H9 (cell line): ENCODE results near the gene DYNLT2B. TPM values are rescaled to one million over a fixed set of nuclear protein-coding genes. Genes with fewer than 3 reads are reported as not detected.

Source experiments
- DNase-seq: peaks from one replicate; pipeline ENCODE4 v3.0.0-alpha.2; 2017
- H2AFZ ChIP-seq: one replicate; pipeline ENCODE4 v1.6.1; 2013; ENCODE audit warnings: mild to moderate bottlenecking, low read length, control low read depth, moderate library complexity
- H2AK5ac ChIP-seq: 2 replicates; pipeline ENCODE4 v1.6.1; 2013; ENCODE audit warnings: low read length, control low read depth, mixed read lengths; ENCODE audit not compliant: insufficient read length
- H2BK120ac ChIP-seq: one replicate; pipeline ENCODE4 v1.6.1; 2013; ENCODE audit warnings: low read depth, mild to moderate bottlenecking, low read length, control low read depth, inconsistent platforms; ENCODE audit not compliant: poor library complexity, severe bottlenecking
- H2BK12ac ChIP-seq: 2 replicates; pipeline ENCODE4 v1.6.1; 2013; ENCODE audit warnings: low read length, control low read depth, mixed read lengths, low read depth; ENCODE audit not compliant: insufficient read length
- H2BK15ac ChIP-seq: 2 replicates; pipeline ENCODE4 v1.6.1; 2013; ENCODE audit warnings: low read depth, low read length, control low read depth
- H2BK20ac ChIP-seq: one replicate; pipeline ENCODE4 v1.6.1; 2013; ENCODE audit warnings: low read depth, mild to moderate bottlenecking, low read length, control low read depth, inconsistent platforms; ENCODE audit not compliant: poor library complexity, severe bottlenecking
- H2BK5ac ChIP-seq: 2 replicates; pipeline ENCODE4 v1.6.1; 2013; ENCODE audit warnings: low read length, control low read depth, mixed read lengths; ENCODE audit not compliant: insufficient read length
- H3K14ac ChIP-seq: 2 replicates; pipeline ENCODE4 v1.6.1; 2013; ENCODE audit warnings: low read length, control low read depth; ENCODE audit not compliant: insufficient read depth
- H3K18ac ChIP-seq: 2 replicates; pipeline ENCODE4 v1.6.1; 2013; ENCODE audit warnings: low read depth, mild to moderate bottlenecking, mixed read lengths, low read length, control low read depth; ENCODE audit not compliant: insufficient read length
- H3K23ac ChIP-seq: 2 replicates; pipeline ENCODE4 v1.6.1; 2013; ENCODE audit warnings: low read length, control low read depth, mixed read lengths, low read depth; ENCODE audit not compliant: insufficient read length
- H3K23me2 ChIP-seq: 2 replicates; pipeline ENCODE4 v1.6.1; 2013; ENCODE audit warnings: low read depth, mild to moderate bottlenecking, mixed read lengths, low read length, control low read depth; ENCODE audit not compliant: insufficient read length, poor library complexity, severe bottlenecking
- H3K27ac ChIP-seq: 2 replicates; pipeline ENCODE4 v1.5.1; 2013; ENCODE audit warnings: low read length, control low read depth, mixed read lengths, low read depth; ENCODE audit not compliant: insufficient read length
- H3K27me3 ChIP-seq: 2 replicates; pipeline ENCODE4 v1.6.1; 2013; ENCODE audit warnings: low read length, control low read depth, inconsistent platforms; ENCODE audit not compliant: insufficient read depth
- H3K4ac ChIP-seq: 2 replicates; pipeline ENCODE4 v1.6.1; 2013; ENCODE audit warnings: low read depth, mild to moderate bottlenecking, control low read depth, inconsistent platforms, low read length, moderate library complexity
- H3K4me1 ChIP-seq: 2 replicates; pipeline ENCODE4 v1.6.1; 2013; ENCODE audit warnings: low read length, control low read depth, inconsistent platforms; ENCODE audit not compliant: insufficient read depth
- H3K4me2 ChIP-seq: 2 replicates; pipeline ENCODE4 v1.6.1; 2013; ENCODE audit warnings: low read length, control low read depth, mixed read lengths; ENCODE audit not compliant: insufficient read length, insufficient read depth
- H3K56ac ChIP-seq: 2 replicates; pipeline ENCODE4 v1.6.1; 2013; ENCODE audit warnings: low read depth, mild to moderate bottlenecking, mixed read lengths, low read length, control low read depth; ENCODE audit not compliant: insufficient read length
- H3K79me1 ChIP-seq: 2 replicates; pipeline ENCODE4 v1.6.1; 2013; ENCODE audit warnings: low read depth, mild to moderate bottlenecking, moderate library complexity, low read length, control low read depth, inconsistent platforms; ENCODE audit not compliant: insufficient read depth, poor library complexity, severe bottlenecking
- H3K79me2 ChIP-seq: 2 replicates; pipeline ENCODE4 v1.6.1; 2013; ENCODE audit warnings: low read length, control low read depth, inconsistent platforms; ENCODE audit not compliant: insufficient read depth
- H3K9ac ChIP-seq: 2 replicates; pipeline ENCODE4 v1.6.1; 2013; ENCODE audit warnings: low read length, control low read depth, mixed read lengths; ENCODE audit not compliant: insufficient read length; ENCODE audit errors: extremely low read depth
- H3K9me3 ChIP-seq: one replicate; pipeline ENCODE4 v1.6.1; 2013; ENCODE audit warnings: low read depth, low read length, inconsistent platforms; ENCODE audit not compliant: control insufficient read depth
- H3T11ph ChIP-seq: one replicate; pipeline ENCODE4 v1.6.1; 2013; ENCODE audit warnings: mild to moderate bottlenecking, low read length, control low read depth, inconsistent platforms
- H4K20me1 ChIP-seq: one replicate; pipeline ENCODE4 v1.6.1; 2013; ENCODE audit not compliant: control insufficient read depth, insufficient read length, insufficient read depth
- H4K5ac ChIP-seq: 2 replicates; pipeline ENCODE4 v1.6.1; 2013; ENCODE audit warnings: low read depth, mild to moderate bottlenecking, mixed read lengths, low read length, control low read depth; ENCODE audit not compliant: insufficient read length
- H4K8ac ChIP-seq: replicated peaks from 2 replicates; pipeline ENCODE4 v1.6.1; 2013; ENCODE audit warnings: low read length, control low read depth, mixed read lengths, low read depth; ENCODE audit not compliant: insufficient read length
- H4K91ac ChIP-seq: 2 replicates; pipeline ENCODE4 v1.6.1; 2013; ENCODE audit warnings: low read depth, mild to moderate bottlenecking, moderate library complexity, mixed read lengths, low read length, control low read depth; ENCODE audit not compliant: insufficient read length
- H3K27ac Mint-ChIP-seq, 3 experiments: 2 replicates in 2 of 3; 3 replicates in 1 of 3; pipeline ENCODE4 v1.8.0; 2020 to 2021; ENCODE audit warnings: mixed read lengths in 3 of 3, mild to moderate bottlenecking in 1 of 3, moderate library complexity in 1 of 3
- H3K27me3 Mint-ChIP-seq: 2 replicates; pipeline ENCODE4 v1.8.0; 2021; ENCODE audit warnings: low read depth, mild to moderate bottlenecking, moderate library complexity, mixed read lengths
- H3K36me3 Mint-ChIP-seq, 3 experiments: 2 replicates in 2 of 3; 3 replicates in 1 of 3; pipeline ENCODE4 v1.8.0; 2020 to 2021; ENCODE audit warnings: low read depth in 3 of 3, mixed read lengths in 3 of 3; ENCODE audit not compliant: insufficient read depth in 1 of 3
- H3K4me1 Mint-ChIP-seq, 2 experiments: 2 replicates each; pipeline ENCODE4 v1.8.0; 2020; ENCODE audit warnings: mixed read lengths in 2 of 2
- H3K4me3 Mint-ChIP-seq, 2 experiments: 2 replicates in 1 of 2; 3 replicates in 1 of 2; pipeline ENCODE4 v1.8.0; 2020 to 2021; ENCODE audit warnings: mild to moderate bottlenecking in 2 of 2, mixed read lengths in 2 of 2, moderate library complexity in 1 of 2
- H3K9me3 Mint-ChIP-seq, 2 experiments: 2 replicates in 1 of 2; 3 replicates in 1 of 2; pipeline ENCODE4 v1.8.0; 2020; ENCODE audit warnings: mild to moderate bottlenecking in 2 of 2, mixed read lengths in 2 of 2, moderate library complexity in 1 of 2
- WGBS: extraction: QIAGEN DNeasy Blood & Tissue Kit; methylation state at CpG from one replicate; pipeline ENCODE4 v1.1.7; 2013; ENCODE audit warnings: missing lambda C conversion rate, low lambda C conversion rate, mixed read lengths; ENCODE audit not compliant: insufficient read length; ENCODE audit errors: extremely low coverage; 5-methylcytosine and 5-hydroxymethylcytosine counted together
- total RNA-seq: library from RNA; stranded (reverse); gene quantifications from 2 replicates; pipeline ENCODE4 v1.2.1, GENCODE V29; 2021
- TF ChIP-seq, protein P1 (sequence below): fragments of 200-600 bp; sonication (generic); conservative IDR thresholded peaks from 3 replicates; pipeline ENCODE4 v1.8.0; 2021; ENCODE audit warnings: antibody characterized with exemption, mild to moderate bottlenecking

The DYNLT2B gene
- total RNA-seq, 1 experiment from 2014 or later, result 12.4 TPM

DNA sequence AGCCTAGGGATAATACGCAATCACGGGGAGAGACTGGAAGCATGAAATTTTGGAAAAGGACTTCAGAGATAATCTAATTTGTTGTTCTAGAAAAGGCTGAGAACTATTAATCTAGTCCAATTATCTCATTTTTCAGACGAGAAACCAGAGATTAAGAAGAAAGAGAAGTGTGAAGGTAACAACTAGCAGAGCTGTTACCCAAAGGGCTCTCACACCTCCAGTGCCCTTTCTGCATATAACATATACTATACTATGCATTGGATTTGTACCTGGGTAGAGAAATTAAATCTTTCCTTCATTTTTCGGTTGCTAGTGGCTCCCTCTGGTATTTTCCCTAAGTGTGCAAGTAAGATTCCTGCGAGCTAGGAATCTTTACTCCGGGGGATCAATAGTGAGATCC is 33.5 kb upstream of the DYNLT2B start:
- TF ChIP-seq, protein P1, sequence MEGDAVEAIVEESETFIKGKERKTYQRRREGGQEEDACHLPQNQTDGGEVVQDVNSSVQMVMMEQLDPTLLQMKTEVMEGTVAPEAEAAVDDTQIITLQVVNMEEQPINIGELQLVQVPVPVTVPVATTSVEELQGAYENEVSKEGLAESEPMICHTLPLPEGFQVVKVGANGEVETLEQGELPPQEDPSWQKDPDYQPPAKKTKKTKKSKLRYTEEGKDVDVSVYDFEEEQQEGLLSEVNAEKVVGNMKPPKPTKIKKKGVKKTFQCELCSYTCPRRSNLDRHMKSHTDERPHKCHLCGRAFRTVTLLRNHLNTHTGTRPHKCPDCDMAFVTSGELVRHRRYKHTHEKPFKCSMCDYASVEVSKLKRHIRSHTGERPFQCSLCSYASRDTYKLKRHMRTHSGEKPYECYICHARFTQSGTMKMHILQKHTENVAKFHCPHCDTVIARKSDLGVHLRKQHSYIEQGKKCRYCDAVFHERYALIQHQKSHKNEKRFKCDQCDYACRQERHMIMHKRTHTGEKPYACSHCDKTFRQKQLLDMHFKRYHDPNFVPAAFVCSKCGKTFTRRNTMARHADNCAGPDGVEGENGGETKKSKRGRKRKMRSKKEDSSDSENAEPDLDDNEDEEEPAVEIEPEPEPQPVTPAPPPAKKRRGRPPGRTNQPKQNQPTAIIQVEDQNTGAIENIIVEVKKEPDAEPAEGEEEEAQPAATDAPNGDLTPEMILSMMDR, result no peak
- H2BK5ac ChIP-seq, result no peak overlapping the region
- H2AK5ac ChIP-seq, result no peak overlapping the region
- no peak overlapping the region for H4K91ac ChIP-seq
- H3K4me2 ChIP-seq, result no peak overlapping the region
- no peak overlapping the region for H2BK15ac ChIP-seq
- H4K5ac ChIP-seq, result no peak overlapping the region
- H3K14ac ChIP-seq, result no peak overlapping the region
- no peak overlapping the region for H3T11ph ChIP-seq
- no CpG with 5 or more reads among the region's 6 CpGs for WGBS
- H3K23ac ChIP-seq, result no peak overlapping the region
- Mint-ChIP-seq H3K27me3 (no peaks in the 10 kb centered on the region), H3K9me3 (no peaks in the 10 kb centered on the region), H3K27ac (no peak overlapping the region; a peak in 1 of 7 replicates), H3K36me3 (peaks cover 14 to 55% (median 50%) of the 10 kb centered on the region in 3 experiments; a peak in 6 of 7 replicates), H3K4me1 (no peaks in the 10 kb centered on the region), H3K4me3 (no peak overlapping the region)
- no peak for DNase-seq
- H3K27ac ChIP-seq, result no peak overlapping the region
- no peak overlapping the region for H3K9ac ChIP-seq
- no peak overlapping the region for H3K4ac ChIP-seq
- no peaks in the 10 kb centered on the region for H3K4me1 ChIP-seq
- no peaks in the 10 kb centered on the region for H4K20me1 ChIP-seq
- no peaks in the 10 kb centered on the region for H3K23me2 ChIP-seq
- H2BK12ac ChIP-seq, result no peak overlapping the region
- no peak overlapping the region for H2BK120ac ChIP-seq
- H3K79me2 ChIP-seq, result no peaks in the 10 kb centered on the region
- no peak overlapping the region for H4K8ac ChIP-seq
- H3K18ac ChIP-seq, result no peak overlapping the region
- no peak overlapping the region for H2BK20ac ChIP-seq
- H3K27me3 ChIP-seq, result no peaks in the 10 kb centered on the region
- H3K56ac ChIP-seq, result no peak overlapping the region
- H2AFZ ChIP-seq, result no peak overlapping the region
- H3K9me3 ChIP-seq, result no peaks in the 10 kb centered on the region
- no peaks in the 10 kb centered on the region for H3K79me1 ChIP-seq
